Testis (tissue), 2 donors: Measurements from ENCODE around the gene SGO1.

ENCODE experiments used
- POLR2A ChIP-seq: fragments of 450-650 bp; IDR thresholded peaks from one replicate; pipeline ENCODE4 v1.6.1; 2017; ENCODE audit warnings: antibody characterized with exemption, mild to moderate bottlenecking, moderate library complexity
- TF ChIP-seq, protein P1 (sequence below), 3 experiments: fragments of 450-650 bp in 2 of 3; fragments of 200-600 bp in 1 of 3; sonication (generic) in 1 of 3; IDR thresholded peaks; one replicate each; pipeline ENCODE4 v1.5.1; 2016 to 2019; ENCODE audit warnings: antibody characterized with exemption in 3 of 3, mild to moderate bottlenecking in 2 of 3, moderate library complexity in 1 of 3

DNA sequence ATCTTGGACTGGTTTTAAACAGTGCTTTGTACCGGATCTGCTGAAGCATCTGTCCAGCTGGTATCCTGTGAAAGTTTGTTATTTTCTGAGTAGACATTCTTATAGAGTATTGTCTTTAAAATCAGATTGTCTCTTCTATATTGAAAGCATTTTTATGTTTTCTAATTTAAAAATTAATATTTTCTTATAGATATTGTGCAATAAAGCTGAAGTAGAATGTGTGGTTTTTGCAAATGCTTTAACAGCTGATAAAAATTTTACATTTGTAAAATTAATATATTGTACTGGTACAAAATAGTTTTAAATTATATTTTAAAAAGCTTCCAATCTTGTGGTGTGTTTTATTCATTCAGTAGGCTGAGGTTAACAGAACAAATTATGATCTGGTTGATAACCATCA is 31.9 kb downstream of the SGO1 start:
- TF ChIP-seq, protein P1, sequence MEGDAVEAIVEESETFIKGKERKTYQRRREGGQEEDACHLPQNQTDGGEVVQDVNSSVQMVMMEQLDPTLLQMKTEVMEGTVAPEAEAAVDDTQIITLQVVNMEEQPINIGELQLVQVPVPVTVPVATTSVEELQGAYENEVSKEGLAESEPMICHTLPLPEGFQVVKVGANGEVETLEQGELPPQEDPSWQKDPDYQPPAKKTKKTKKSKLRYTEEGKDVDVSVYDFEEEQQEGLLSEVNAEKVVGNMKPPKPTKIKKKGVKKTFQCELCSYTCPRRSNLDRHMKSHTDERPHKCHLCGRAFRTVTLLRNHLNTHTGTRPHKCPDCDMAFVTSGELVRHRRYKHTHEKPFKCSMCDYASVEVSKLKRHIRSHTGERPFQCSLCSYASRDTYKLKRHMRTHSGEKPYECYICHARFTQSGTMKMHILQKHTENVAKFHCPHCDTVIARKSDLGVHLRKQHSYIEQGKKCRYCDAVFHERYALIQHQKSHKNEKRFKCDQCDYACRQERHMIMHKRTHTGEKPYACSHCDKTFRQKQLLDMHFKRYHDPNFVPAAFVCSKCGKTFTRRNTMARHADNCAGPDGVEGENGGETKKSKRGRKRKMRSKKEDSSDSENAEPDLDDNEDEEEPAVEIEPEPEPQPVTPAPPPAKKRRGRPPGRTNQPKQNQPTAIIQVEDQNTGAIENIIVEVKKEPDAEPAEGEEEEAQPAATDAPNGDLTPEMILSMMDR (IDR thresholded peaks at IDR 0.05), result no peak
- no peak for TF ChIP-seq POLR2A
